ENCODE data around the gene CDK4. TPM values are rescaled to one million over a fixed set of nuclear protein-coding genes. Genes with fewer than 3 reads are reported as not detected.
A peak's percentile ranks its signal among the peaks of the same experiment; 100 is the strongest.

CDK4 gene
- total RNA-seq: 96.8 TPM
- 38.5 TPM for polyA plus RNA-seq
- long read RNA-seq, donor 1, transcript CDK4-201 (8 exons, 2,076 nt): major isoform, 11 of 12 reads
- long read RNA-seq, donor 1, partial matches to known transcripts: 0 of 12 reads
- long read RNA-seq, donor 1, other reads (novel, unspliced or antisense): 0 of 12 reads
- long read RNA-seq, donor 2: 0 reads
- long read RNA-seq, donor 3, transcript CDK4-201 (8 exons, 2,076 nt): major isoform, 100 of 107 reads
- long read RNA-seq, donor 3, partial matches to known transcripts: 0 of 107 reads
- long read RNA-seq, donor 3, other reads (novel, unspliced or antisense): 6 of 107 reads
- long read RNA-seq, donor 4, transcript CDK4-201 (8 exons, 2,076 nt): major isoform, 33 of 36 reads
- long read RNA-seq, donor 4, partial matches to known transcripts: 0 of 36 reads
- long read RNA-seq, donor 4, other reads (novel, unspliced or antisense): 0 of 36 reads
- long read RNA-seq, donor 5, transcript CDK4-201 (8 exons, 2,076 nt): major isoform, 97 of 115 reads
- long read RNA-seq, donor 5, partial matches to known transcripts: 0 of 115 reads
- long read RNA-seq, donor 5, other reads (novel, unspliced or antisense): 16 of 115 reads
- long read RNA-seq, donor 6, transcript CDK4-201 (8 exons, 2,076 nt): major isoform, 45 of 55 reads
- long read RNA-seq, donor 6, partial matches to known transcripts: 0 of 55 reads
- long read RNA-seq, donor 6, other reads (novel, unspliced or antisense): 7 of 55 reads
- long read RNA-seq, donor 7, transcript CDK4-201 (8 exons, 2,076 nt): major isoform, 44 of 63 reads
- long read RNA-seq, donor 7, partial matches to known transcripts: 17 of 63 reads
- long read RNA-seq, donor 7, other reads (novel, unspliced or antisense): 0 of 63 reads
- long read RNA-seq, donor 8, transcript CDK4-201 (8 exons, 2,076 nt): major isoform, 17 of 18 reads
- long read RNA-seq, donor 8, partial matches to known transcripts: 0 of 18 reads
- long read RNA-seq, donor 8, other reads (novel, unspliced or antisense): 0 of 18 reads
- long read RNA-seq, donor 9, transcript CDK4-201 (8 exons, 2,076 nt): major isoform, 26 of 58 reads
- long read RNA-seq, donor 9, partial matches to known transcripts: 20 of 58 reads
- long read RNA-seq, donor 9, other reads (novel, unspliced or antisense): 8 of 58 reads
- long read RNA-seq, donor 10, transcript CDK4-201 (8 exons, 2,076 nt): major isoform, 32 of 74 reads
- long read RNA-seq, donor 10, partial matches to known transcripts: 15 of 74 reads
- long read RNA-seq, donor 10, other reads (novel, unspliced or antisense): 27 of 74 reads

GRCh38 chr12:57751788-57752667 is at the start of gene CDK4:
TSS of gene CDK4 (minus strand) at chr12:57752310. CDS start at chr12:57751717, 593 bp downstream.
- H3K27me3 ChIP-seq (ENCODE audit: control insufficient read depth in 2 of 2, insufficient read depth in 1 of 2, low read length in 1 of 2): peaks cover 2 to 14% of the 10 kb centered on the region in 2 donors
- peaks cover 0 to 2% of the 10 kb centered on the region in 2 donors for H3K9me3 ChIP-seq (ENCODE audit: control insufficient read depth in 2 of 2, insufficient read depth in 1 of 2, low read length in 1 of 2)
- peak within 1 kb of the TSS; percentile 59 to 81 for H3K4me3 ChIP-seq (ENCODE audit: low read length in 2 of 2)
- peak; percentile 91 to 99 (median 98) for DNase-seq (ENCODE audit: low read depth in 6 of 9, low spot score in 9 of 9)
- H3K36me3 ChIP-seq (ENCODE audit: control insufficient read depth in 2 of 2, insufficient read depth in 2 of 2, low read length in 1 of 2): peaks cover 8 to 34% of the 10 kb centered on the region in 2 donors
- under 1% methylated on average over 58 of the region's 58 CpGs for WGBS
- peaks cover 28 to 55% of the 10 kb centered on the region in 2 donors for H3K4me1 ChIP-seq (ENCODE audit: control insufficient read depth in 2 of 2, insufficient read depth in 2 of 2, low read length in 2 of 2)
- H3K27ac ChIP-seq (ENCODE audit: low read depth in 1 of 2, low read length in 1 of 2): peak within 1 kb of the TSS; percentile 75 to 77

- WGBS: 98% methylated on average over 3 of the region's 3 CpGs
- H3K9me3 ChIP-seq (ENCODE audit: control insufficient read depth in 2 of 2, insufficient read depth in 1 of 2, low read length in 1 of 2): no peaks in the 10 kb centered on the region
- no peak for DNase-seq (ENCODE audit: low read depth in 6 of 9, low spot score in 9 of 9)
- H3K4me1 ChIP-seq (ENCODE audit: control insufficient read depth in 2 of 2, insufficient read depth in 2 of 2, low read length in 2 of 2): no peaks in the 10 kb centered on the region
- no peaks in the 10 kb centered on the region for H3K27me3 ChIP-seq (ENCODE audit: control insufficient read depth in 2 of 2, insufficient read depth in 1 of 2, low read length in 1 of 2)
- H3K36me3 ChIP-seq (ENCODE audit: control insufficient read depth in 2 of 2, insufficient read depth in 2 of 2, low read length in 1 of 2): peaks cover 14 to 58% of the 10 kb centered on the region in 2 donors
- no peak overlapping the region for H3K27ac ChIP-seq (ENCODE audit: low read depth in 1 of 2, low read length in 1 of 2)
- no peak overlapping the region for H3K4me3 ChIP-seq (ENCODE audit: low read length in 2 of 2)
Measured at GRCh38 chr12:57800965-57801364, 48.9 kb upstream of the CDK4 start.

DNA sequence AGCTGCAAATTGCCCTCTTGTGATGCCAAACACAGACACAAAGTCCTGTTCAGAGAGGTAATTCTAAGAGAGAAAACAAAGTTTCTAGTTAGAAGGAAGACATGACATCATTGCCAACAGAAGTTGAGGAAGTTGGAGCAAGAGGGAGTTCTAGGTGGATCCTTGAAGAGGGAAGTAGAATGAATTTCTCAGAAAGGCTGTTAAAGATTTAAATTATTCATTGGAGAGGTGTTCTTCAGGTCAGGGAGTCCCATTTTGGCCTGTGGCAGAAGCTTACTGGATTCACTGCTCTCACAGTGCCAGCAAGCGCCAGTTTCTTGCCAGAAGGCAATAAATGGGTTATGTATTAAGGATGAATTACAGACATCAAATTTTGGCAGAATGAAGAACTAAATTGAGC is 45.8 kb upstream of the CDK4 start:
- DNase-seq (ENCODE audit: low read depth in 6 of 9, low spot score in 9 of 9): no peak

GRCh38 chr12:57796996-57797395 is 44.9 kb upstream of the CDK4 start:
- Histone ChIP-seq H3K4me1 (ENCODE audit: control insufficient read depth in 2 of 2, insufficient read depth in 2 of 2, low read length in 2 of 2) (no peaks in the 10 kb centered on the region), H3K9me3 (ENCODE audit: control insufficient read depth in 2 of 2, insufficient read depth in 1 of 2, low read length in 1 of 2) (no peaks in the 10 kb centered on the region), H3K4me3 (ENCODE audit: low read length in 2 of 2) (no peak overlapping the region), H3K27ac (ENCODE audit: low read depth in 1 of 2, low read length in 1 of 2) (no peak overlapping the region), H3K36me3 (ENCODE audit: control insufficient read depth in 2 of 2, insufficient read depth in 2 of 2, low read length in 1 of 2) (peaks cover 30 to 68% of the 10 kb centered on the region in 2 donors), H3K27me3 (ENCODE audit: control insufficient read depth in 2 of 2, insufficient read depth in 1 of 2, low read length in 1 of 2) (no peaks in the 10 kb centered on the region)
- DNase-seq (ENCODE audit: low read depth in 6 of 9, low spot score in 9 of 9): no peak
- 100% methylated on average over 1 of the region's 1 CpG for WGBS

More for the DNA sequence above, 45.8 kb upstream of the CDK4 start:
- Histone ChIP-seq H3K9me3 (ENCODE audit: control insufficient read depth in 2 of 2, insufficient read depth in 1 of 2, low read length in 1 of 2) (no peaks in the 10 kb centered on the region), H3K27ac (ENCODE audit: low read depth in 1 of 2, low read length in 1 of 2) (no peak overlapping the region), H3K4me1 (ENCODE audit: control insufficient read depth in 2 of 2, insufficient read depth in 2 of 2, low read length in 2 of 2) (no peaks in the 10 kb centered on the region), H3K27me3 (ENCODE audit: control insufficient read depth in 2 of 2, insufficient read depth in 1 of 2, low read length in 1 of 2) (no peaks in the 10 kb centered on the region), H3K36me3 (ENCODE audit: control insufficient read depth in 2 of 2, insufficient read depth in 2 of 2, low read length in 1 of 2) (peaks cover 30 to 68% of the 10 kb centered on the region in 2 donors), H3K4me3 (ENCODE audit: low read length in 2 of 2) (no peak overlapping the region)
- WGBS: 100% methylated on average over 1 of the region's 1 CpG

- Histone ChIP-seq H3K4me3 (ENCODE audit: low read length in 2 of 2) (no peak overlapping the region), H3K36me3 (ENCODE audit: control insufficient read depth in 2 of 2, insufficient read depth in 2 of 2, low read length in 1 of 2) (peaks cover 39 to 67% of the 10 kb centered on the region in 2 donors), H3K9me3 (ENCODE audit: control insufficient read depth in 2 of 2, insufficient read depth in 1 of 2, low read length in 1 of 2) (no peaks in the 10 kb centered on the region), H3K27me3 (ENCODE audit: control insufficient read depth in 2 of 2, insufficient read depth in 1 of 2, low read length in 1 of 2) (no peaks in the 10 kb centered on the region), H3K27ac (ENCODE audit: low read depth in 1 of 2, low read length in 1 of 2) (no peak overlapping the region), H3K4me1 (ENCODE audit: control insufficient read depth in 2 of 2, insufficient read depth in 2 of 2, low read length in 2 of 2) (no peaks in the 10 kb centered on the region)
- DNase-seq (ENCODE audit: low read depth in 6 of 9, low spot score in 9 of 9): no peak
- 97% methylated on average over 6 of the region's 6 CpGs for WGBS
Measured at GRCh38 chr12:57795354-57795753, 43.2 kb upstream of the CDK4 start.

- WGBS: 98% methylated on average over 1 of the region's 1 CpG
- H3K4me3 ChIP-seq (ENCODE audit: low read length in 2 of 2): no peak overlapping the region
- H3K4me1 ChIP-seq (ENCODE audit: control insufficient read depth in 2 of 2, insufficient read depth in 2 of 2, low read length in 2 of 2): no peaks in the 10 kb centered on the region
- no peak for DNase-seq (ENCODE audit: low read depth in 6 of 9, low spot score in 9 of 9)
- no peaks in the 10 kb centered on the region for H3K27me3 ChIP-seq (ENCODE audit: control insufficient read depth in 2 of 2, insufficient read depth in 1 of 2, low read length in 1 of 2)
- H3K9me3 ChIP-seq (ENCODE audit: control insufficient read depth in 2 of 2, insufficient read depth in 1 of 2, low read length in 1 of 2): no peaks in the 10 kb centered on the region
- no peak overlapping the region for H3K27ac ChIP-seq (ENCODE audit: low read depth in 1 of 2, low read length in 1 of 2)
- peaks cover 42 to 66% of the 10 kb centered on the region in 2 donors for H3K36me3 ChIP-seq (ENCODE audit: control insufficient read depth in 2 of 2, insufficient read depth in 2 of 2, low read length in 1 of 2)
Measured at GRCh38 chr12:57793920-57794319, 41.8 kb upstream of the CDK4 start.

GRCh38 chr12:57783861-57784260 is 31.8 kb upstream of the CDK4 start:
- no peak overlapping the region for H3K4me3 ChIP-seq (ENCODE audit: low read length in 2 of 2)
- H3K27ac ChIP-seq (ENCODE audit: low read depth in 1 of 2, low read length in 1 of 2): no peak overlapping the region
- H3K27me3 ChIP-seq (ENCODE audit: control insufficient read depth in 2 of 2, insufficient read depth in 1 of 2, low read length in 1 of 2): no peaks in the 10 kb centered on the region
- H3K4me1 ChIP-seq (ENCODE audit: control insufficient read depth in 2 of 2, insufficient read depth in 2 of 2, low read length in 2 of 2): peaks cover 23 to 36% of the 10 kb centered on the region in 2 donors
- 96% methylated on average over 11 of the region's 11 CpGs for WGBS
- no peak for DNase-seq (ENCODE audit: low read depth in 6 of 9, low spot score in 9 of 9)
- peaks cover 20 to 32% of the 10 kb centered on the region in 2 donors for H3K36me3 ChIP-seq (ENCODE audit: control insufficient read depth in 2 of 2, insufficient read depth in 2 of 2, low read length in 1 of 2)
- H3K9me3 ChIP-seq (ENCODE audit: control insufficient read depth in 2 of 2, insufficient read depth in 1 of 2, low read length in 1 of 2): no peaks in the 10 kb centered on the region

- no peaks in the 10 kb centered on the region for H3K27me3 ChIP-seq (ENCODE audit: control insufficient read depth in 2 of 2, insufficient read depth in 1 of 2, low read length in 1 of 2)
- peaks cover 23 to 36% of the 10 kb centered on the region in 2 donors for H3K4me1 ChIP-seq (ENCODE audit: control insufficient read depth in 2 of 2, insufficient read depth in 2 of 2, low read length in 2 of 2)
- no peak overlapping the region for H3K27ac ChIP-seq (ENCODE audit: low read depth in 1 of 2, low read length in 1 of 2)
- peaks cover 20 to 29% of the 10 kb centered on the region in 2 donors for H3K36me3 ChIP-seq (ENCODE audit: control insufficient read depth in 2 of 2, insufficient read depth in 2 of 2, low read length in 1 of 2)
- no peak for DNase-seq (ENCODE audit: low read depth in 6 of 9, low spot score in 9 of 9)
- no peaks in the 10 kb centered on the region for H3K9me3 ChIP-seq (ENCODE audit: control insufficient read depth in 2 of 2, insufficient read depth in 1 of 2, low read length in 1 of 2)
- WGBS: 94% methylated on average over 12 of the region's 12 CpGs
- peak overlapping the region; percentile 74 to 99 for H3K4me3 ChIP-seq (ENCODE audit: low read length in 2 of 2)
Measured at GRCh38 chr12:57783466-57783801, 31.3 kb upstream of the CDK4 start.

Measured in thymus (tissue), 14 donors.